ENCODE measurements around the gene PGRMC1.

GRCh38 chrX:119189595-119189994 lies 46.5 kb upstream of the PGRMC1 start:
- TF ChIP-seq CTCF (IDR thresholded peaks at IDR 0.05) (no peak), POLR2AphosphoS5 (IDR thresholded peaks at IDR 0.05; ENCODE audit: low read depth, low read length) (no peak), MAX (IDR thresholded peaks at IDR 0.05; ENCODE audit: low read depth) (no peak), RXRA (IDR thresholded peaks at IDR 0.05; ENCODE audit: borderline replicate concordance, low read depth) (no peak), YY1 (IDR thresholded peaks at IDR 0.05; ENCODE audit: low read depth) (no peak), FOSL2 (IDR thresholded peaks at IDR 0.05; ENCODE audit: borderline replicate concordance, low read depth) (no peak), EP300 (IDR thresholded peaks at IDR 0.05; ENCODE audit: borderline replicate concordance in 1 of 2, low read depth in 1 of 2, low read length in 1 of 2) (no peak), CHD2 (IDR thresholded peaks at IDR 0.05; ENCODE audit: low read length, partially characterized antibody) (no peak), NFIC (IDR thresholded peaks at IDR 0.05; ENCODE audit: borderline replicate concordance) (no peak), GATA2 (CRISPR knock-in tag; IDR thresholded peaks at IDR 0.05) (no peak), USF1 (IDR thresholded peaks at IDR 0.05; ENCODE audit: borderline replicate concordance, low read depth) (no peak)
